ENCODE measurements around the gene CENPS.

The CENPS gene

DNA sequence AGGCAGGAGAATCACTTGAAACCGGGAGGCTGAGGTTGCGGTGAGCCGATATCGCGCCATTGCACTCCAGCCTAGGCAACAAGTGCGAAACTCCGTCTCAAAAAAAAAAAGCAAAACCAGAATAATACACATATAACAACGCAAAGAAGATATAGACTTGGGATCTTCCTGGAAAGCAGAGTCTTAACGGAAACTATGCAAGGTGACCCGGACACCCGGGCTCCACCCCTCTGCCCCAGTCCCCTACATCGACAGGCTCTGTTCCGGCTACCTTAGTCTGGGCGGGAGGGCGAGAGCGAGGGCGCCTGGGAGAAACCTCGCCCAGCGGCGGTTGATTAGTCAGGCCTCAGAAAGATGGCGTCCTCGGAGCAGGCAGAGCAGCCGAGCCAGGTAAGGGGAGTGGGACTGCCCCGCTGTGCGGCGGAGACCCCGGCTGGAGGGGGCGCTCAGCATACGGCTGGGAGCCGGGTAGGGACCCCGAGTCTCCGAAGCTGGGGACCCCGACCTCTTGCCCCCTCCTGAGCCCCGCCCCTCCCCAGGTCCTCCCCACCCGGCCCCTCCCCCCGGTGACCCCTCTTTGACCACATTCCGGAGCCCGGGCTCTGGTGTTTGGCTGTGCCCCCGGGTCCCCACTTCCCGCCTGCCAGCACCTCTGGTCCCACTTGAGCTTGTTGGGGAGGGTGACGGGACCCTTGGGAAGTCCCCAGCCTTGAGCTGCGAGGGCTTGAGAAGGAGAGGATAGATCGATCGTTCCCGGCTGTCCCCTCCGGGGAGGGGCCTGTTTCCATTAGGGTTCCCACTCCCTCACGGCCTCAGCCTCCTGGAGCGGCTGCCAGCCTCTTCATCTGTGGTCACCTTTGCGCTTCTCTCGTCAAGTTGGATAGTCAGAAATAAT, 44.6 kb downstream of the CENPS start, which contains the start of gene PEX14:
Gene PEX14 (plus strand): TSS at position 338 of the 895 bp plus-strand sequence. CDS start 17 bp downstream, at position 355.
- in situ Hi-C loops (cut with HindIII; ENCODE audit: low pct_ligation_motif_present, low pct_unique_long_range_greater_than_20kb, low sequenced_read_pairs) = no loop called here
- DNase-seq = peak; percentile 88

DNA sequence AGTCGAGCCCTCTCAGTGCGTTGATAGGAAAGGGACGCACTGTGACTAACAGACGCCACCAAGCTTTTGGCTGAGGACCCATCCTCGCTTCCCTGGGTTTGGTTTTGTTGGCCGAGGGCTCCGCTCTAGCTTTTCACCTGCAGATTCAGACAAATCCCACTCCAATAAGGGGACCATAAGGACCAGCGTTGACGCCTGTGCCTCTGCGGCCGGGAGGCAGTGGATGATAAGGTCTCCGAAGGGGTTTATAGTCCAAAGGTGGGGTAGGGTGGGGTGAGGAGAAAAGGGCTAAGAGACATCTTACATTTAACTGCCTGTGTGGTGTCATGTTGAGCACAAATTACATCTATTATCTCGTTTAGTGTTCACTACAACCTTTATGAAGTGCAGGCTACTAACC, 45.3 kb downstream of the CENPS start:
- in situ Hi-C loops (cut with HindIII; ENCODE audit: low pct_ligation_motif_present, low pct_unique_long_range_greater_than_20kb, low sequenced_read_pairs) = no loop called here

DNA sequence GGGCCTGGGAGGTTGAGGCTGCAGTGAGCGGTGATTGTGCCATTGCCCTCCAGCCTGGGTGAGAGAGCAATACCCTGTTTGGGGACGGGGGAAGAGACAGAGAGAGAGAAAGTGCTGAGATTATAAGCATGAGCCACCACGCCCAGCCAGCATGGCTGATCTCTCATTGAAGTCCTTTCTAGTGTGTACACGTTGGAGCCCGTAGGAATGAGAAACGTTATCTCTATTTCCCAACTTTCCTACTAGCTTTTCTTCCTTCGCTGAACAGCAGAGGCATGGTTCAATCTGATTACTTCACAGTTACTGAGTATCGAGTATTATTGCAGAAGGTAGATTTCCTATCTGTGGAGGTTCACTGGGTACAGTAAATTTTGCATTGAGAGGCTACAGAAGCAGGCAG, 49.1 kb downstream of the CENPS start:
- in situ Hi-C loops (cut with HindIII; ENCODE audit: low pct_ligation_motif_present, low pct_unique_long_range_greater_than_20kb, low sequenced_read_pairs) = no loop called here
- no peak for DNase-seq

More for the DNA sequence above, 45.3 kb downstream of the CENPS start:
- DNase-seq = no peak

DNA sequence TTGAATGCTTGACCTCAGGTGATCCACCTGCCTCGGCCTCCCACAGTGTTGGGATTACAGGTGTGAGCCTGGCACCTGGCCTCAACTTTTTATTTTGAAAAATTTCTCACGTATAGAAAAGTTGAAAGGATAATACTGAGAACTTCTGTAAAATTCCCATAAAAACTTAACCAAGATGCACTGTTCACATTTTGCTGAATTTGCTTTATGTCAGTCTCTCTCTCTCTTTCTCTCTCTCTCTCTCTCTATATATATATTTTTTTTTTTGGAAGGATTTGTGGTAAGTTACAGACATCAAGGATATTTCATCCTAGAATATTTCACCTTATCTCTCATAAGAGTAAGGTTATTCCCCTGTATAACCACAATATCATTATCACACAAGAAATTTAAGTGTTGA, 50.4 kb downstream of the CENPS start:
- in situ Hi-C loops (cut with HindIII; ENCODE audit: low pct_ligation_motif_present, low pct_unique_long_range_greater_than_20kb, low sequenced_read_pairs) = no loop called here
- no peak for DNase-seq

DNA sequence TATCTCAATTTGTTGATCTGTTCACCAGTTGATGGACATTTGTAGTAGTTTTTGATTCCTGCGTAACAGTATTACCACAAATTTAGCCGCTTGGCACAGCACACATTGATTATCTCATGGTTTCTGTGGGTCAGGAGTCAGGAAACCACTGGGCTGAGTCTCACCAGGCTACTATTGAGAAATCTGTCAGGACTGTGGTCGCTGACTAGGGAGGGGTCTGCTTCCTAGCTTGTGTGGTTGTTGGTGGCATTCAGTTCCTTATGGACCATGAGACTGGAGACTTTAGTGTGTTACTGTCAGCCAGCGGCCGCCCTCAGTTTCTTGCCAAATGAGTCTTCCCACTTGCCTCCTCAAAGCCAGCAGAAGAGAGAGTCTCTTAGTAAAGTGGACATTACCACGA, 54.3 kb downstream of the CENPS start:
- in situ Hi-C loops (cut with HindIII; ENCODE audit: low pct_ligation_motif_present, low pct_unique_long_range_greater_than_20kb, low sequenced_read_pairs) = no loop called here
- no peak for DNase-seq

DNA sequence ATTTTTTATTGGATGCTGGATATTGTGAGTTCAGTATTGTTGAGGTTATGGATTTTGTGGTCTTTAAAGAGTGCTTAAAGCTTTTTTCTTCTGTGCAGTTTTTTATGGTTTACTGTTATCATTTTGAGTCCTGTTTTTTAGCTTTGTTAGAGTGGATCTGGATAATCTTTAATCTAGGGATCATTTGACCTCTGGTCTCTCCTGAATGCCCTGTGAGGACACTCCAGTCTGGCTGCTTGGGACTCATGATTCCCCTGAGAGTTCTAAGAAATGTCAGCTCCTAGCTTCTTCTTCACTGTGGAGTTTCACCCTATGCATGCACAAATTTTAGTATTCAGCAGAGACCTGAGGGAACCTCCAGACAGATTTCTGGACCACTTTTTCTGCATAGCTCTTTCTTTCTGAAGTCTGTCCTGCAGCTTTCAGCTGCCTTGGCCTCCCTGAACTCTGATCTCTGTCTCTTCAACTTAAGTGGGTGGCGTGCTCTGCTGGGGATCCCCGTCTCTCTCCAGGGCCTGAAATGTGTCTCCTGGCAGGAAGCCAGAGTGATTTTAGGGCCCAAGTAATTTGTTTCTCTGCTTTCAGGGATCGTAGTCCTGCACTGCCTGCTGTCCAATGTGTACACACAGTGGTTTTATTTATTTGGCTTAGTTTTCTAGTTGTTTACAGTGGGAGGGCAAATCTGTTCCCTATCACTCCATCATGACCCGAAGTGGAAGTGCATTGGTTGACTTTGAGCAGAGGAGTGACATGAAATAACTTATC, 59.2 kb downstream of the CENPS start:
- in situ Hi-C loops (cut with HindIII; ENCODE audit: low pct_ligation_motif_present, low pct_unique_long_range_greater_than_20kb, low sequenced_read_pairs) = no loop called here
- DNase-seq = no peak

DNA sequence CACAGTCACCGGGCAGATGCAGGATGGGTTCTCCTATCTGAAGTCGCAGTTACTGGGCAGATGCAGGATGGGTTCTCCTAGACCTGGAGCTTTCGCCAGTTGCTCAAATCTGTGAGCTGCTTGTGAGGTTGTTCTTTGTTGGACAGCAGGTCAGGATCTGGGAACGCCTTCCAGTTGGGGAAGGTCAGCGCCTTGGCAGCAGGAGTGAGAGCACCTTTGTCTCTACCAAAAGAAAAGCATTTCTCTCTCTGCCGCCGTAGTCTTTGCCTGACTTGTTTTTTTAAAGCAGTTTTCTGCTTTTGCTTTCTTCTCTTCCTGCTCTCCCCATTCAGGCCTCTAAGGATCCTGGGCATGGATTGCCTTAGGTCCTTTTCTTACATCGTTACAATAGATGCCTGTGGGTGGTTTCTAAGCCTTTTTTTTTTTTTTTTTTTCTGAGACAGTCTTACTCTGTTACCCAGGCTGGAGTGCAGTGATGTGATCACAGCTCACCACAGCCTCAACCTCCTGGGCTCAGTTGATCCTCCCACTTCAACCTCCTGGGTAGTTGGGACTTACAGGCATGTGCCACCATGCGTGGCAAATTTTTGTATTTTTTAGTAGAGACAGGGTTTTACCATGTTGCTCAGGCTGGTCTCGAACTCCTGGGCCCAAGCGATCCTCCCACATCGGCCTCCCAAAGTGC, 60.2 kb downstream of the CENPS start:
- no peak for DNase-seq
- in situ Hi-C loops (cut with HindIII; ENCODE audit: low pct_ligation_motif_present, low pct_unique_long_range_greater_than_20kb, low sequenced_read_pairs) = no loop called here
